HTR-8/SVneo (cell line): ENCODE data around the gene CTCFL.
A peak's percentile ranks its signal among the peaks of the same experiment; 100 is the strongest.

Experiments used
- DNase-seq: peaks from one replicate; pipeline ENCODE4 v3.0.0; 2011; ENCODE audit warnings: low spot score, mixed read lengths; ENCODE audit not compliant: insufficient read length
- FAIRE-seq: peaks from 2 replicates; lab custom pipeline; 2011; peaks lifted over from hg19 to GRCh38; lab: Jason Lieb, UNC

Gene CTCFL

GRCh38 chr20:57455386-57455785 is 69.6 kb downstream of the CTCFL start:
- FAIRE-seq (no peak), DNase-seq (no peak)

- FAIRE-seq (peak; percentile 86), DNase-seq (no peak)
Observed at GRCh38 chr20:57451795-57452661, 72.9 kb downstream of the CTCFL start.

GRCh38 chr20:57451431-57451794 is 73.5 kb downstream of the CTCFL start:
- DNase-seq (no peak), FAIRE-seq (peak; percentile 87)

- peak; percentile 88 for FAIRE-seq
- DNase-seq = no peak
Observed at GRCh38 chr20:57450931-57451330, 74.0 kb downstream of the CTCFL start.

- peak; percentile 62 for DNase-seq
- FAIRE-seq = no peak
Observed at GRCh38 chr20:57450419-57450818, 74.5 kb downstream of the CTCFL start.

- DNase-seq (no peak), FAIRE-seq (peak; percentile 85)
Observed at GRCh38 chr20:57449398-57450354, 75.3 kb downstream of the CTCFL start.

- DNase-seq = no peak
- no peak for FAIRE-seq
Observed at GRCh38 chr20:57448764-57449354, 76.1 kb downstream of the CTCFL start.
